Upper lobe of left lung (tissue), 4 donors: ENCODE measurements around the gene MBTPS2.

Experiments used
- CTCF ChIP-seq, 6 experiments: fragments of 450-650 bp in 4 of 6; fragments of 200-600 bp in 2 of 6; sonication (generic) in 2 of 6; IDR thresholded peaks; one replicate each; pipeline ENCODE4 v1.5.1; 2016 to 2019; ENCODE audit warnings: antibody characterized with exemption in 6 of 6
- EP300 ChIP-seq, 4 donors: sonication (generic); formaldehyde crosslinking; IDR thresholded peaks; one replicate each; pipeline ENCODE4 v1.5.1; 2017; ENCODE audit warnings: antibody characterized with exemption in 4 of 4, control low read depth in 2 of 4
- POLR2A ChIP-seq, 4 donors: fragments of 450-650 bp; IDR thresholded peaks; one replicate each; pipeline ENCODE4 v1.5.1; 2016 to 2017; ENCODE audit warnings: antibody characterized with exemption in 4 of 4, mild to moderate bottlenecking in 2 of 4
- POLR2AphosphoS5 ChIP-seq, 2 donors: sonication (generic); formaldehyde crosslinking; IDR thresholded peaks; one replicate each; pipeline ENCODE4 v1.5.1; 2017; ENCODE audit warnings: antibody characterized with exemption in 2 of 2

- TF ChIP-seq CTCF (IDR thresholded peaks at IDR 0.05) (no peak), POLR2A (IDR thresholded peaks at IDR 0.05) (no peak), EP300 (IDR thresholded peaks at IDR 0.05) (no peak), POLR2AphosphoS5 (IDR thresholded peaks at IDR 0.05) (no peak)
Measured at GRCh38 chrX:21802839-21803238, 36.6 kb upstream of the MBTPS2 start.
